Neural cell (in vitro differentiated cells): Measurements from ENCODE around the gene PLA2G4E.

Experiments used
- EP300 ChIP-seq: fragments of 450-650 bp; conservative IDR thresholded peaks from 2 replicates; pipeline ENCODE4 v1.6.1; 2014; ENCODE audit warnings: antibody characterized with exemption, mild to moderate bottlenecking, moderate library complexity; ENCODE audit not compliant: poor library complexity, severe bottlenecking
- RAD21 ChIP-seq: fragments of 450-650 bp; conservative IDR thresholded peaks from 2 replicates; pipeline ENCODE4 v1.6.1; 2014; ENCODE audit warnings: antibody characterized with exemption, mild to moderate bottlenecking, moderate library complexity
- TAF1 ChIP-seq: IDR thresholded peaks from 2 replicates; pipeline ENCODE4 v1.6.1; 2012; ENCODE audit warnings: low read depth
- TF ChIP-seq, protein P1 (sequence below): fragments of 450-650 bp; IDR thresholded peaks from 2 replicates; pipeline ENCODE4 v1.5.1; 2014; ENCODE audit warnings: antibody characterized with exemption, mild to moderate bottlenecking, moderate library complexity; ENCODE audit not compliant: poor library complexity, severe bottlenecking

DNA sequence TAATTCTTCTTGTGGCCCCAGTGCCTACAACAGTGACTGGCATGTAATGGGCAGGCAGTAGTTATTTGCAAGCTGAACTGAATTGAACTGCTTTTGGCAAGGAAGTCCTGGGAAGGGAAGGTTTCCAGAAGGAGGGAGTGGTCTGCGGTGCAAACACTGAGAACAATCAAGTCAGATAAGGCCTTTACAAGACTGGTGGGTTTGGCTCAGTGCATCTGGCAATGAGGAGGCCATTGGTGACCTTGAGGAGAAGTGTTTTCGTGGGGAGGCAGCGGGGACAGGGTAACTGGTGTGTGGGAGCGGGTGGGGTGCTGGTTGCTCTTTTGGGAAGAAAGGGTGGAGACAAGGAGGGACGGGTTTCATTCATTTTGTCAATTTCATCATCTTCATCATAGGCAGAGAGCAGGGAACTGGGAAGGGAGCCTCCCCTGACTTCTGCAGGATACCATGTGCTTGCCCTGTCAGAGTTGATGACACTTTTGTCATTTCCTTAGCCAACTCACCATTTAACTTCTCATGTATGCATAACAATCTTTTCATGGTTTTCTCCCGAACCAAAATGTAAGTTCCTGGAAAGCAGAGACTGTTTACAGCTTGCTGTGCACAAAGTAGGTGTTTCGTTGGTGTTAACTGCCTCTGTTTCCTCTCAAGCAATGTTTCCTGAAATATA, 40.1 kb downstream of the PLA2G4E start:
- no peak for TF ChIP-seq TAF1
- TF ChIP-seq, protein P1, sequence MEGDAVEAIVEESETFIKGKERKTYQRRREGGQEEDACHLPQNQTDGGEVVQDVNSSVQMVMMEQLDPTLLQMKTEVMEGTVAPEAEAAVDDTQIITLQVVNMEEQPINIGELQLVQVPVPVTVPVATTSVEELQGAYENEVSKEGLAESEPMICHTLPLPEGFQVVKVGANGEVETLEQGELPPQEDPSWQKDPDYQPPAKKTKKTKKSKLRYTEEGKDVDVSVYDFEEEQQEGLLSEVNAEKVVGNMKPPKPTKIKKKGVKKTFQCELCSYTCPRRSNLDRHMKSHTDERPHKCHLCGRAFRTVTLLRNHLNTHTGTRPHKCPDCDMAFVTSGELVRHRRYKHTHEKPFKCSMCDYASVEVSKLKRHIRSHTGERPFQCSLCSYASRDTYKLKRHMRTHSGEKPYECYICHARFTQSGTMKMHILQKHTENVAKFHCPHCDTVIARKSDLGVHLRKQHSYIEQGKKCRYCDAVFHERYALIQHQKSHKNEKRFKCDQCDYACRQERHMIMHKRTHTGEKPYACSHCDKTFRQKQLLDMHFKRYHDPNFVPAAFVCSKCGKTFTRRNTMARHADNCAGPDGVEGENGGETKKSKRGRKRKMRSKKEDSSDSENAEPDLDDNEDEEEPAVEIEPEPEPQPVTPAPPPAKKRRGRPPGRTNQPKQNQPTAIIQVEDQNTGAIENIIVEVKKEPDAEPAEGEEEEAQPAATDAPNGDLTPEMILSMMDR, result no peak
- TF ChIP-seq EP300, result no peak
- no peak for TF ChIP-seq RAD21
